ENCODE results near the gene MICAL2. TPM values are rescaled to one million over a fixed set of nuclear protein-coding genes. Genes with fewer than 3 reads are reported as not detected.

Gene MICAL2
- total and polyA plus RNA-seq, 2 of the 13 experiments (the other 11 are each of a cell fraction or from before 2014, with no cell fraction given) = 0.78 to 1.1 TPM

DNA sequence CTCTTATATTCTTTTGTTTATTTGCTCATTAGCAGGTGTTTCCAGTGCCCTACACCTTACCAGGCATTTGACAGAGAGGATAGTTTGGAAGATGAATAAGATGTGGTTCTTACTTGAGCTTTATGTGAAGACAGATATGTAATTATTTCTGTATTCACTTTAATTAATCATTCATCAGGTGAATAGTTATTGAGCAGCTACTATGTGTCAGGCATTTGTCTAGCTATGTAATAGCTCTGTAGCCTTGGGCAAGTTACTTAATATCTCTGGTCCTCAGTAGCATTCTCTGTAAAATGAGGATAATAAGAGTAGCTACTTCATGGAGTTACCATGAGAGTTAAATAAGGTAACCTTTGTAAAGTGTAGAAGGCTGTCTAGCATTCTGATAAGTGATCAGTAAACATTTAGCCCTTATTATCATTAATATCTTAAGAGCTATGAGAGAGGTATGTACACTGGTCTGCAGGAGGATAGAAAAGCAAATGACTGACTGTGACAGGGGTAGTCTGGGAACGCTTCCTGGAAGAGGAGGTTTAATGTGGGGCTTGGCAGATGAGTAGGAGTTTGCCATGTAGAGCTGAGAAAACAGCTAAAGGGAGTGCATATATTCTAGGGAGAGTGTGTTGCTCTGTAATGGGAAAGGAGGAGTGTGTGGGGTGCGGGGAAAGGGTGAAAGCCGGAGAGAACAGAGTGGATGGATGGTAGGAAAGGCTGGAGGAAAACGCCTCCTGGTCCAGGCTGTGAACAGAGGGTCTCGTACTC lies 56.1 kb downstream of the MICAL2 start:
- Histone ChIP-seq H3K27ac (ENCODE audit: extremely low read length, insufficient read depth, low read length) (no peak overlapping the region), H3K36me3 (replicated peaks in 1 of 2; ENCODE audit: control insufficient read depth in 1 of 2, insufficient read depth in 2 of 2, low read length in 2 of 2) (no peaks in the 10 kb centered on the region)
- BruUV-seq (replicated peaks) = no TSS peak
- TF ChIP-seq KLF13 (CRISPR knock-in tag; IDR thresholded peaks at IDR 0.05) = no peak
- TF ChIP-seq, protein P1, sequence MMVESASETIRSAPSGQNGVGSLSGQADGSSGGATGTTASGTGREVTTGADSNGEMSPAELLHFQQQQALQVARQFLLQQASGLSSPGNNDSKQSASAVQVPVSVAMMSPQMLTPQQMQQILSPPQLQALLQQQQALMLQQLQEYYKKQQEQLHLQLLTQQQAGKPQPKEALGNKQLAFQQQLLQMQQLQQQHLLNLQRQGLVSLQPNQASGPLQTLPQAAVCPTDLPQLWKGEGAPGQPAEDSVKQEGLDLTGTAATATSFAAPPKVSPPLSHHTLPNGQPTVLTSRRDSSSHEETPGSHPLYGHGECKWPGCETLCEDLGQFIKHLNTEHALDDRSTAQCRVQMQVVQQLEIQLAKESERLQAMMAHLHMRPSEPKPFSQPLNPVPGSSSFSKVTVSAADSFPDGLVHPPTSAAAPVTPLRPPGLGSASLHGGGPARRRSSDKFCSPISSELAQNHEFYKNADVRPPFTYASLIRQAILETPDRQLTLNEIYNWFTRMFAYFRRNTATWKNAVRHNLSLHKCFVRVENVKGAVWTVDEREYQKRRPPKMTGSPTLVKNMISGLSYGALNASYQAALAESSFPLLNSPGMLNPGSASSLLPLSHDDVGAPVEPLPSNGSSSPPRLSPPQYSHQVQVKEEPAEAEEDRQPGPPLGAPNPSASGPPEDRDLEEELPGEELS (CRISPR knock-in tag; IDR thresholded peaks at IDR 0.05) = no peak
- no peak for TF ChIP-seq ZNF670 (CRISPR knock-in tag; IDR thresholded peaks at IDR 0.05; ENCODE audit: borderline replicate concordance)
- no peak for TF ChIP-seq ZNF567 (CRISPR knock-in tag; IDR thresholded peaks at IDR 0.05; ENCODE audit: borderline replicate concordance)
- no peak for TF ChIP-seq ZFP37 (CRISPR knock-in tag; IDR thresholded peaks at IDR 0.05; ENCODE audit: borderline replicate concordance)
- TF ChIP-seq PRPF4 (IDR thresholded peaks at IDR 0.05; ENCODE audit: low read depth, low read length, poor library complexity, severe bottlenecking) = no peak
- TF ChIP-seq, protein P2, sequence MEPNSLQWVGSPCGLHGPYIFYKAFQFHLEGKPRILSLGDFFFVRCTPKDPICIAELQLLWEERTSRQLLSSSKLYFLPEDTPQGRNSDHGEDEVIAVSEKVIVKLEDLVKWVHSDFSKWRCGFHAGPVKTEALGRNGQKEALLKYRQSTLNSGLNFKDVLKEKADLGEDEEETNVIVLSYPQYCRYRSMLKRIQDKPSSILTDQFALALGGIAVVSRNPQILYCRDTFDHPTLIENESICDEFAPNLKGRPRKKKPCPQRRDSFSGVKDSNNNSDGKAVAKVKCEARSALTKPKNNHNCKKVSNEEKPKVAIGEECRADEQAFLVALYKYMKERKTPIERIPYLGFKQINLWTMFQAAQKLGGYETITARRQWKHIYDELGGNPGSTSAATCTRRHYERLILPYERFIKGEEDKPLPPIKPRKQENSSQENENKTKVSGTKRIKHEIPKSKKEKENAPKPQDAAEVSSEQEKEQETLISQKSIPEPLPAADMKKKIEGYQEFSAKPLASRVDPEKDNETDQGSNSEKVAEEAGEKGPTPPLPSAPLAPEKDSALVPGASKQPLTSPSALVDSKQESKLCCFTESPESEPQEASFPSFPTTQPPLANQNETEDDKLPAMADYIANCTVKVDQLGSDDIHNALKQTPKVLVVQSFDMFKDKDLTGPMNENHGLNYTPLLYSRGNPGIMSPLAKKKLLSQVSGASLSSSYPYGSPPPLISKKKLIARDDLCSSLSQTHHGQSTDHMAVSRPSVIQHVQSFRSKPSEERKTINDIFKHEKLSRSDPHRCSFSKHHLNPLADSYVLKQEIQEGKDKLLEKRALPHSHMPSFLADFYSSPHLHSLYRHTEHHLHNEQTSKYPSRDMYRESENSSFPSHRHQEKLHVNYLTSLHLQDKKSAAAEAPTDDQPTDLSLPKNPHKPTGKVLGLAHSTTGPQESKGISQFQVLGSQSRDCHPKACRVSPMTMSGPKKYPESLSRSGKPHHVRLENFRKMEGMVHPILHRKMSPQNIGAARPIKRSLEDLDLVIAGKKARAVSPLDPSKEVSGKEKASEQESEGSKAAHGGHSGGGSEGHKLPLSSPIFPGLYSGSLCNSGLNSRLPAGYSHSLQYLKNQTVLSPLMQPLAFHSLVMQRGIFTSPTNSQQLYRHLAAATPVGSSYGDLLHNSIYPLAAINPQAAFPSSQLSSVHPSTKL (CRISPR knock-in tag; IDR thresholded peaks at IDR 0.05) = no peak
- TF ChIP-seq, protein P3, sequence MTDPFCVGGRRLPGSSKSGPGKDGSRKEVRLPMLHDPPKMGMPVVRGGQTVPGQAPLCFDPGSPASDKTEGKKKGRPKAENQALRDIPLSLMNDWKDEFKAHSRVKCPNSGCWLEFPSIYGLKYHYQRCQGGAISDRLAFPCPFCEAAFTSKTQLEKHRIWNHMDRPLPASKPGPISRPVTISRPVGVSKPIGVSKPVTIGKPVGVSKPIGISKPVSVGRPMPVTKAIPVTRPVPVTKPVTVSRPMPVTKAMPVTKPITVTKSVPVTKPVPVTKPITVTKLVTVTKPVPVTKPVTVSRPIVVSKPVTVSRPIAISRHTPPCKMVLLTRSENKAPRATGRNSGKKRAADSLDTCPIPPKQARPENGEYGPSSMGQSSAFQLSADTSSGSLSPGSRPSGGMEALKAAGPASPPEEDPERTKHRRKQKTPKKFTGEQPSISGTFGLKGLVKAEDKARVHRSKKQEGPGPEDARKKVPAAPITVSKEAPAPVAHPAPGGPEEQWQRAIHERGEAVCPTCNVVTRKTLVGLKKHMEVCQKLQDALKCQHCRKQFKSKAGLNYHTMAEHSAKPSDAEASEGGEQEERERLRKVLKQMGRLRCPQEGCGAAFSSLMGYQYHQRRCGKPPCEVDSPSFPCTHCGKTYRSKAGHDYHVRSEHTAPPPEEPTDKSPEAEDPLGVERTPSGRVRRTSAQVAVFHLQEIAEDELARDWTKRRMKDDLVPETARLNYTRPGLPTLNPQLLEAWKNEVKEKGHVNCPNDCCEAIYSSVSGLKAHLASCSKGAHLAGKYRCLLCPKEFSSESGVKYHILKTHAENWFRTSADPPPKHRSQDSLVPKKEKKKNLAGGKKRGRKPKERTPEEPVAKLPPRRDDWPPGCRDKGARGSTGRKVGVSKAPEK (CRISPR knock-in tag; IDR thresholded peaks at IDR 0.05; ENCODE audit: borderline replicate concordance) = no peak
- TF ChIP-seq, protein P4, sequence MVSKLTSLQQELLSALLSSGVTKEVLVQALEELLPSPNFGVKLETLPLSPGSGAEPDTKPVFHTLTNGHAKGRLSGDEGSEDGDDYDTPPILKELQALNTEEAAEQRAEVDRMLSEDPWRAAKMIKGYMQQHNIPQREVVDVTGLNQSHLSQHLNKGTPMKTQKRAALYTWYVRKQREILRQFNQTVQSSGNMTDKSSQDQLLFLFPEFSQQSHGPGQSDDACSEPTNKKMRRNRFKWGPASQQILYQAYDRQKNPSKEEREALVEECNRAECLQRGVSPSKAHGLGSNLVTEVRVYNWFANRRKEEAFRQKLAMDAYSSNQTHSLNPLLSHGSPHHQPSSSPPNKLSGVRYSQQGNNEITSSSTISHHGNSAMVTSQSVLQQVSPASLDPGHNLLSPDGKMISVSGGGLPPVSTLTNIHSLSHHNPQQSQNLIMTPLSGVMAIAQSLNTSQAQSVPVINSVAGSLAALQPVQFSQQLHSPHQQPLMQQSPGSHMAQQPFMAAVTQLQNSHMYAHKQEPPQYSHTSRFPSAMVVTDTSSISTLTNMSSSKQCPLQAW (CRISPR knock-in tag; IDR thresholded peaks at IDR 0.05) = no peak
- TF ChIP-seq ZNF607 (CRISPR knock-in tag; IDR thresholded peaks at IDR 0.05; ENCODE audit: borderline replicate concordance) = no peak
- TF ChIP-seq EED (CRISPR knock-in tag; IDR thresholded peaks at IDR 0.05) = no peak
- no peak for TF ChIP-seq TCF7 (IDR thresholded peaks at IDR 0.05; ENCODE audit: low read depth)
- no peak for TF ChIP-seq ZNF224 (CRISPR knock-in tag; IDR thresholded peaks at IDR 0.05)

More for the DNA sequence above, 56.1 kb downstream of the MICAL2 start:
- ChIA-PET CTCF (ENCODE audit: low intra/inter-chr PET ratio, low total read pairs) (no interaction called here), POLR2A (no interaction called here)
- FAIRE-seq (no peak), DNase-seq (ENCODE audit: low spot score) (no peak), ATAC-seq (no peak)
- no peaks in the 10 kb centered on the region for H3K79me2 ChIP-seq (ENCODE audit: insufficient read depth, low read length)
- peaks cover 34% of the 10 kb centered on the region for H3K4me1 ChIP-seq (ENCODE audit: insufficient read depth, low read length)
- H3K9ac ChIP-seq (ENCODE audit: insufficient read depth, low read depth, low read length) = no peak overlapping the region
- no peak overlapping the region for H2AFZ ChIP-seq (ENCODE audit: low read length)
- in situ Hi-C loops (cut with HindIII; ENCODE audit: extremely low pct_ligation_motif_present, low pct_unique_long_range_greater_than_20kb) = no loop called here
- H3K9me3 ChIP-seq (ENCODE audit: low read length) = no peaks in the 10 kb centered on the region
- no peaks in the 10 kb centered on the region for H3K27me3 ChIP-seq (ENCODE audit: control insufficient read depth in 1 of 2, insufficient read depth in 2 of 2, low read length in 2 of 2)
- H3K4me2 ChIP-seq (ENCODE audit: low read depth, low read length) = no peak overlapping the region
- intact Hi-C loops (cut with micrococcal nuclease; ENCODE audit: unreplicated experiment) = loop anchor here (10.0 kb wide), 1 partner anchor 68 kb away; no protein-coding TSS in a partner anchor
- no peaks in the 10 kb centered on the region for H4K20me1 ChIP-seq (ENCODE audit: insufficient read depth, low read length)
- no peak overlapping the region for H3K4me3 ChIP-seq (replicated peaks in 1 of 3; ENCODE audit: insufficient read depth in 1 of 3, low read depth in 2 of 3, low read length in 3 of 3)
- WGBS (ENCODE audit: low lambda C conversion rate) = 80% methylated on average over 5 of the region's 5 CpGs
